ENCODE data around the gene CSTB. TPM values are rescaled to one million over a fixed set of nuclear protein-coding genes. Genes with fewer than 3 reads are reported as not detected.

CSTB gene
- total RNA-seq, 2 donors from 2014 or later: 2.3 to 8.4 TPM

DNA sequence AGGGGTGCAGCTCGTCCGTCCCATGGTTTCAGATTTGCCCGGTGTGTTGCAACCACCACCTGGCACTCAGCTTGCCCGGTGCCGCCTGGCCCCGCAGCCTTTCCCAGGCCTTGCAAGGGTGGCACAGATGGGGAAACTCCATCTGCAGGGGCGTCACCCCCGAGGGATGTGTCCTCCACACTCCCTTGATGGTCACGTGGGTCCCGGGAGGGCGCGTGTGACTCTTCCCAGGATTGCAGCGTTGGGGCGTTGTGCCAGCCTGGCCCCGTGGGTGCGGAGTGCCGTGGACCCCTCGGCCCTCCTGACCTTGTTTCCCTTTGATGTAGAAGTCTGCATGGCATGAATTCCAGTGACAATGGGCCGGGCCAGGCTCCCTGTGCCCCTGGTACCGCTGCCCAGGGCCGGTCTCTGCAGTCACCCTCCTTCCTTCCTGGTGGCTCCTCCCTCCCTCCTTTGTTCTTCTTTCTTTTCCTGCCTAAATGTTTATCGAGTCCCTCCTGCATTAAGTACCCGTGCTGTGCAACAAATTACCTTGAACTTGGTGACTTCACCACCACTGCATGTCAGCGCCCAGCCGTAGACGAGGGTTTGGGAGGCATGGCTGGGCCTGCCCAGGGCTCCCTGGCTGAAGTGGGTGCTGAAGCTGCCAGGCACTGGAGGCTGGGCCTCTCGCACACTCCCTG is 36.2 kb upstream of the CSTB start:
- no peak overlapping the region for H3K27ac ChIP-seq
- peak overlapping the region; percentile 60 for H3K4me3 ChIP-seq
- no peak for ATAC-seq (ENCODE audit: insufficient number of reproducible peaks, low FRiP score, low read depth)

DNA sequence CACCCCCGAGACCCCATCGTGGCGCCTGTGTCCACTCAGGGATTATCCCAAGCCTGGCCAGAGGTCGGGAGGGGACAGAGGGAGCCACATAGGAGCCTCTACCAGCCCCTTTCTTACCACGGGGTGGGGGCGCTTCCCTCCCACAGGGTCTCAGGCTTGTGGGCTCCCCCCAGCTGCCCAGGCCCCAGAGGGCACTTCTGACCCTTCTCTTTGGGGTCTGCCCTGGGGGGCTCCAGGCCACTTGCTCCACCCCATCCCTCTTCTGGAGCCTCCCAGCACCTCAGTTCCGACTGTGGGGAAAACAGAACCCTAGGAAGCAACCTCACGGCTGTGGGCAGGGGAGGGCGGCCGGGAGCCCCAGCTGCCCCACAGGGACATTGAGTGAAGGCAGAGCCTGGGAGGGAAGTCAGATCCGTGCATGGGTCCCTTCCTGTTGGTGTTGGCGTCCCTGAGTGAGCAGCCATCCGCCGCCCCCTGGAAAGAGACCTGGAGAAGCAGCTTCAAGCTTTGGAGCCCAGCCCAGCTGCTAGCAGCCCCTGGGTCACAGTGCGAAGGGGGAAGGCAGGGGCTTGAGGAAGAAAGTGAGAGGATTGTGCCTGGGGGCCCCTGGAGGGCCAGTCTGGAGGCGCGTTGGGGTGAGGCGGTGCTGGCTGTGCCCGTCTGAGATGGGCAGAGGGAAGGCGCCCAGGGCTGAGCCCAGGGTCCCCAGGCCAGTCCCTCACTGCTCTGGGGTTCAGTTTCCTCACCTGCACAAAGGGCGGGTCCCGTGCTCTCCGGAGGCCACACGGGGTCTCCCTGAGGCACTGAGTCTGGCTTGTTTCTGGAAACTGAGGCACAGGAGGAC is 35.4 kb upstream of the CSTB start:
- H3K4me3 ChIP-seq: peak overlapping the region; percentile 60
- no peak overlapping the region for H3K27ac ChIP-seq
- no peaks in the 10 kb centered on the region for H3K9me3 ChIP-seq
- no peaks in the 10 kb centered on the region for H3K36me3 ChIP-seq
- H3K4me1 ChIP-seq (ENCODE audit: control insufficient read depth in 1 of 2, low read depth in 2 of 2): peaks cover 0 to 20% of the 10 kb centered on the region in 2 donors
- DNase-seq (ENCODE audit: low spot score) (no peak), ATAC-seq (ENCODE audit: insufficient number of reproducible peaks, low FRiP score, low read depth) (no peak)
- H3K27me3 ChIP-seq (replicated peaks; ENCODE audit: insufficient read depth): no peaks in the 10 kb centered on the region
- TF ChIP-seq, protein P1, sequence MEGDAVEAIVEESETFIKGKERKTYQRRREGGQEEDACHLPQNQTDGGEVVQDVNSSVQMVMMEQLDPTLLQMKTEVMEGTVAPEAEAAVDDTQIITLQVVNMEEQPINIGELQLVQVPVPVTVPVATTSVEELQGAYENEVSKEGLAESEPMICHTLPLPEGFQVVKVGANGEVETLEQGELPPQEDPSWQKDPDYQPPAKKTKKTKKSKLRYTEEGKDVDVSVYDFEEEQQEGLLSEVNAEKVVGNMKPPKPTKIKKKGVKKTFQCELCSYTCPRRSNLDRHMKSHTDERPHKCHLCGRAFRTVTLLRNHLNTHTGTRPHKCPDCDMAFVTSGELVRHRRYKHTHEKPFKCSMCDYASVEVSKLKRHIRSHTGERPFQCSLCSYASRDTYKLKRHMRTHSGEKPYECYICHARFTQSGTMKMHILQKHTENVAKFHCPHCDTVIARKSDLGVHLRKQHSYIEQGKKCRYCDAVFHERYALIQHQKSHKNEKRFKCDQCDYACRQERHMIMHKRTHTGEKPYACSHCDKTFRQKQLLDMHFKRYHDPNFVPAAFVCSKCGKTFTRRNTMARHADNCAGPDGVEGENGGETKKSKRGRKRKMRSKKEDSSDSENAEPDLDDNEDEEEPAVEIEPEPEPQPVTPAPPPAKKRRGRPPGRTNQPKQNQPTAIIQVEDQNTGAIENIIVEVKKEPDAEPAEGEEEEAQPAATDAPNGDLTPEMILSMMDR (IDR thresholded peaks at IDR 0.05): no peak

More for the DNA sequence above, 36.2 kb upstream of the CSTB start:
- no peak for DNase-seq (ENCODE audit: low spot score)
- TF ChIP-seq, protein P1 (IDR thresholded peaks at IDR 0.05): no peak
- no peaks in the 10 kb centered on the region for H3K27me3 ChIP-seq (replicated peaks; ENCODE audit: insufficient read depth)
- H3K9me3 ChIP-seq: no peaks in the 10 kb centered on the region
- H3K36me3 ChIP-seq: no peaks in the 10 kb centered on the region
- peaks cover 0 to 20% of the 10 kb centered on the region in 2 donors for H3K4me1 ChIP-seq (ENCODE audit: control insufficient read depth in 1 of 2, low read depth in 2 of 2)

DNA sequence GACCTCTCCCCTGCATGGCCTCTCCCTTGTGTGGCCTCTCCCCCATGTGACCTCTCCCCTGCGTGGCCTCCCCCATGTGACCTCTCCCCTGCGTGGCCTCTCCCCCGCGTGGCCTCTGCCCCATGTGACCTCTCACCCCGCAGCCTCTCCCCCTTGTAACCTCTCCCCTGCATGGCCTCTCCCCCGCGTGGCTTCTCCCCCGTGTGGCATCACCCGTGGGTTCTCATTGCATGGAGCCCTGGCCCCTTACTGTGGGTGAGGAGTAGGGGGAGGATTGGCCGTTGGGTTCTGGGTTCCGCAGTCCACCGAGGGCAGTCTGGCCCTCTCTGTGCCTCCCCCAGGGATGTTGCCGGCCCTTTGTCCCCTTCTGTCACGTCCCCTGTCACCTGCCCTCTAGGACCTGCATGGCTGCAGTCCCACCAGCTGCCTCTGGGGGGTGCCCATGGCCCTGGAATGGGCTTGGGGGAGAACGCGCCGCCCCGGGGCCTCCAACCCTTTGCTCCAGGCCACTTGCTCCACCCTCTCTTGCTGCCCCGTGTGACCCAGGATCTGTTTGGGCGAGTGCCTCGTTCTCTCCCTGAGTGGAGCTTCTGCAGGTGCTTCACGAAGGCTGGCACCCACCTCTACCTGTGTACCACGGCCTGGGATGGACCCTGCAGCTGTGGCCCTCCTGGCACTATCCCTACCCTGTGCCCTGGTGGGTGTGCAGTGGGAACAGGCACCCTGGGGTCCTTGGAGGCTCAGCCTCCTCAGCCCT is 34.6 kb upstream of the CSTB start:
- Histone ChIP-seq H3K36me3 (no peaks in the 10 kb centered on the region), H3K9me3 (no peaks in the 10 kb centered on the region), H3K27me3 (replicated peaks; ENCODE audit: insufficient read depth) (no peaks in the 10 kb centered on the region), H3K27ac (no peak overlapping the region), H3K4me3 (no peak overlapping the region), H3K4me1 (ENCODE audit: control insufficient read depth in 1 of 2, low read depth in 2 of 2) (peaks cover 0 to 20% of the 10 kb centered on the region in 2 donors)
- TF ChIP-seq, protein P1 (IDR thresholded peaks at IDR 0.05): peak; percentile 93
- DNase-seq (ENCODE audit: low spot score): no peak
- ATAC-seq (ENCODE audit: insufficient number of reproducible peaks, low FRiP score, low read depth): no peak

DNA sequence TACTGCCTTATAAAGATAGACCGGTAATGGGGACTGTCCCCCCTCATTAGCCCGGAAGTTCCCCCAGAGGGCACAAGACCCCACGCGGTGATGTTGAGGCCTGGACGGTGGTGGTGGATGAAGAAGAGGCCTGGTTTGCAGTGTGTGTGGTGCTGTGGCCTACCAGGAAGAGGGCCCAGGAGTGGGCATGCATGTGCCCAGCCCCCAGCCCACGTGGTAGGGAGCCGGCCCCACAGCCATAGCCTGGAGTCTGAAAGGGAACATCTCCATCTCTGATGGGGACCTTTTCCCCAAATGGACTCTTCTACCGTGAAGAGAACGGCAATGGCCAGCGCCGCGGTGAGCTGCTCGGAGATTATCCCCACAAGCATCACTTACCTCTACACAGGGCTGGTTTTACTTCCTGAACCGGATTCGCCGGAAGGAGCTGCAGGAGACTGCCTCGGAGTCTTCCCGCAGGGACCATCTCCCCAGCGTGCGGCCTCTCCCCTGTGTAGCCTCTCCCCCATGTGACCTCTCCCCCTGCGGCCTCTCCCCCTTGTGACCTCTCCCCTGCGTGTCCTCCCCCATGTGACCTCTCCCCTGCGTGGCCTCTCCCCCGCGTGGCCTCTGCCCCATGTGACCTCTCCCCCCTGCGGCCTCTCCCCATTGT is 33.9 kb upstream of the CSTB start:
- TF ChIP-seq, protein P1 (IDR thresholded peaks at IDR 0.05): no peak
- H3K27ac ChIP-seq: no peak overlapping the region

More for the DNA sequence above, 33.9 kb upstream of the CSTB start:
- Histone ChIP-seq H3K4me1 (ENCODE audit: control insufficient read depth in 1 of 2, low read depth in 2 of 2) (peaks cover 0 to 20% of the 10 kb centered on the region in 2 donors), H3K9me3 (no peaks in the 10 kb centered on the region), H3K27me3 (replicated peaks; ENCODE audit: insufficient read depth) (no peaks in the 10 kb centered on the region), H3K4me3 (no peak overlapping the region), H3K36me3 (no peaks in the 10 kb centered on the region)
- DNase-seq (ENCODE audit: low spot score): no peak
- ATAC-seq (ENCODE audit: insufficient number of reproducible peaks, low FRiP score, low read depth): no peak

Measured in thoracic aorta (tissue), 2 donors.